ENCODE results near the gene FGGY.

The FGGY gene

GRCh38 chr1:59683197-59683596, 386.3 kb downstream of the FGGY start:
- H3K36me3 ChIP-seq (ENCODE audit: low read depth): no peaks in the 10 kb centered on the region
- no peak overlapping the region for H3K27ac ChIP-seq (ENCODE audit: poor library complexity, severe bottlenecking)
- H3K4me1 ChIP-seq (ENCODE audit: insufficient read depth, poor library complexity, severe bottlenecking): peaks cover 5% of the 10 kb centered on the region
- H3K4me3 ChIP-seq (ENCODE audit: severe bottlenecking): no peak overlapping the region
- no peaks in the 10 kb centered on the region for H3K9me3 ChIP-seq (ENCODE audit: severe bottlenecking)
- DNase-seq (ENCODE audit: low spot score): no peak
- no peak for ATAC-seq (ENCODE audit: low read depth)
- no peak for TF ChIP-seq CTCF (IDR thresholded peaks at IDR 0.05; ENCODE audit: poor library complexity, severe bottlenecking)
- H3K27me3 ChIP-seq (ENCODE audit: insufficient read depth, poor library complexity, severe bottlenecking): no peaks in the 10 kb centered on the region

- DNase-seq (ENCODE audit: low spot score): no peak
- no peak overlapping the region for H3K27ac ChIP-seq (ENCODE audit: poor library complexity, severe bottlenecking)
- no peak for ATAC-seq (ENCODE audit: low read depth)
- H3K4me3 ChIP-seq (ENCODE audit: severe bottlenecking): no peak overlapping the region
- no peaks in the 10 kb centered on the region for H3K4me1 ChIP-seq (ENCODE audit: insufficient read depth, poor library complexity, severe bottlenecking)
- no peaks in the 10 kb centered on the region for H3K9me3 ChIP-seq (ENCODE audit: severe bottlenecking)
- H3K36me3 ChIP-seq (ENCODE audit: low read depth): no peaks in the 10 kb centered on the region
- TF ChIP-seq CTCF (IDR thresholded peaks at IDR 0.05; ENCODE audit: poor library complexity, severe bottlenecking): no peak
- H3K27me3 ChIP-seq (ENCODE audit: insufficient read depth, poor library complexity, severe bottlenecking): no peaks in the 10 kb centered on the region
Observed at GRCh38 chr1:59684698-59685097, 387.8 kb downstream of the FGGY start.

- no peaks in the 10 kb centered on the region for H3K36me3 ChIP-seq (ENCODE audit: low read depth)
- no peaks in the 10 kb centered on the region for H3K27me3 ChIP-seq (ENCODE audit: insufficient read depth, poor library complexity, severe bottlenecking)
- no peaks in the 10 kb centered on the region for H3K9me3 ChIP-seq (ENCODE audit: severe bottlenecking)
- no peak overlapping the region for H3K27ac ChIP-seq (ENCODE audit: poor library complexity, severe bottlenecking)
- no peak for TF ChIP-seq CTCF (IDR thresholded peaks at IDR 0.05; ENCODE audit: poor library complexity, severe bottlenecking)
- H3K4me1 ChIP-seq (ENCODE audit: insufficient read depth, poor library complexity, severe bottlenecking): no peaks in the 10 kb centered on the region
- no peak overlapping the region for H3K4me3 ChIP-seq (ENCODE audit: severe bottlenecking)
- DNase-seq (ENCODE audit: low spot score) (no peak), ATAC-seq (ENCODE audit: low read depth) (no peak)
Observed at GRCh38 chr1:59685101-59685500, 388.2 kb downstream of the FGGY start.

- no peaks in the 10 kb centered on the region for H3K36me3 ChIP-seq (ENCODE audit: low read depth)
- DNase-seq (ENCODE audit: low spot score) (no peak), ATAC-seq (ENCODE audit: low read depth) (no peak)
- no peak for TF ChIP-seq CTCF (IDR thresholded peaks at IDR 0.05; ENCODE audit: poor library complexity, severe bottlenecking)
- H3K4me1 ChIP-seq (ENCODE audit: insufficient read depth, poor library complexity, severe bottlenecking): no peaks in the 10 kb centered on the region
- no peaks in the 10 kb centered on the region for H3K27me3 ChIP-seq (ENCODE audit: insufficient read depth, poor library complexity, severe bottlenecking)
- no peak overlapping the region for H3K4me3 ChIP-seq (ENCODE audit: severe bottlenecking)
- no peak overlapping the region for H3K27ac ChIP-seq (ENCODE audit: poor library complexity, severe bottlenecking)
- H3K9me3 ChIP-seq (ENCODE audit: severe bottlenecking): no peaks in the 10 kb centered on the region
Observed at GRCh38 chr1:59685666-59686065, 388.8 kb downstream of the FGGY start.

- H3K4me3 ChIP-seq (ENCODE audit: severe bottlenecking): no peak overlapping the region
- no peak for DNase-seq (ENCODE audit: low spot score)
- no peak for TF ChIP-seq CTCF (IDR thresholded peaks at IDR 0.05; ENCODE audit: poor library complexity, severe bottlenecking)
- H3K27ac ChIP-seq (ENCODE audit: poor library complexity, severe bottlenecking): no peak overlapping the region
- H3K4me1 ChIP-seq (ENCODE audit: insufficient read depth, poor library complexity, severe bottlenecking): no peaks in the 10 kb centered on the region
- no peaks in the 10 kb centered on the region for H3K36me3 ChIP-seq (ENCODE audit: low read depth)
- no peak for ATAC-seq (ENCODE audit: low read depth)
- H3K9me3 ChIP-seq (ENCODE audit: severe bottlenecking): no peaks in the 10 kb centered on the region
- H3K27me3 ChIP-seq (ENCODE audit: insufficient read depth, poor library complexity, severe bottlenecking): no peaks in the 10 kb centered on the region
Observed at GRCh38 chr1:59686170-59686569, 389.3 kb downstream of the FGGY start.
